Heart left ventricle (tissue), 13 donors: Measurements from ENCODE around the gene FAM131A.

Source experiments
- CTCF ChIP-seq, 12 donors: fragments of 200-600 bp; sonication (generic) in 4 of 12; IDR thresholded peaks; one replicate each; pipeline versions ENCODE4 v1.5.0 to v1.8.0; 2018 to 2022; ENCODE audit warnings: antibody characterized with exemption in 12 of 12, mild to moderate bottlenecking in 5 of 12
- POLR2A ChIP-seq, 2 donors: fragments of 450-650 bp; IDR thresholded peaks; one replicate each; pipeline ENCODE4 v1.6.1; 2017; ENCODE audit warnings: antibody characterized with exemption in 2 of 2, mild to moderate bottlenecking in 2 of 2, moderate library complexity in 2 of 2
- donor health status: ischemic (EF 13 %, LVEDD 7.1; RV severe dilation, severe dysfunction).
- donor health status: DM: no; HTN: yes; CAD: no.
- donor health status: DM: no; HTN: no; CAD: no.
- donor health status: ischemic (EF 25% LVEDD 6.9; RV normal size, moderate dysfunction).
- donor health status: ischemic (EF 25% LVEDD 5.7; RV mildly dilated, moderate dysfunction).
- donor health status: ischemic (EF 35%, LVEDD 5.7; RV mildly dilated, moderate dysfunction).
- donor health status: nonischemic (EF 11% LVEDD 7.7; RV severe dilation, severe dysfunction).
- donor health status: DM: yes; HTN: yes; CAD: no.
- donor health status: PGD.
- donor health status: ischemic (EF 29% LVEDD 5.4; RV normal size, mild dysfunction).
- donor health status: nonischemic (EF 23%, LVEDD 6.1; RV moderate dilation, normal function).

GRCh38 chr3:184383033-184383740 lies 45.8 kb downstream of the FAM131A start:
- TF ChIP-seq CTCF (IDR thresholded peaks at IDR 0.05), result no peak
- no peak for TF ChIP-seq POLR2A (IDR thresholded peaks at IDR 0.05)
